ENCODE measurements around the gene PIM1.

Gene PIM1

DNA sequence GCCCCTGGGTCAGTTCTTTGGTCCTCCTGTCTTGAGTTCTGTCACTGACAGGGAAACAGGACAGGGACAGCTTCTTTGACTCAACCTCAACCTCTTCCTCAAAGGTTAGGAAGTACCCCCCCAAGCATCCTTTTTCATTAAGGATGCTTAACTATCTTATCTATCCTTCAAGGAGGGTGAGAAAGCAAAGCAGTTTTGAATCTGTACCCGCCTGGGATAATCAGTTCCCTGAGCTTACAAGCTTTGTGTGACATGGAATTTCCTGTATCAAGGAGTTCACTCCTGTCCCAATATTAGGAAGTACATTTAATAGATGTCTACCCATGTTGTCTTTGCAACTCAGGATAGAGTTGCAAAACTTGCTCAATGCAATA is 31.1 kb upstream of the PIM1 start:
- TF ChIP-seq, protein P1, sequence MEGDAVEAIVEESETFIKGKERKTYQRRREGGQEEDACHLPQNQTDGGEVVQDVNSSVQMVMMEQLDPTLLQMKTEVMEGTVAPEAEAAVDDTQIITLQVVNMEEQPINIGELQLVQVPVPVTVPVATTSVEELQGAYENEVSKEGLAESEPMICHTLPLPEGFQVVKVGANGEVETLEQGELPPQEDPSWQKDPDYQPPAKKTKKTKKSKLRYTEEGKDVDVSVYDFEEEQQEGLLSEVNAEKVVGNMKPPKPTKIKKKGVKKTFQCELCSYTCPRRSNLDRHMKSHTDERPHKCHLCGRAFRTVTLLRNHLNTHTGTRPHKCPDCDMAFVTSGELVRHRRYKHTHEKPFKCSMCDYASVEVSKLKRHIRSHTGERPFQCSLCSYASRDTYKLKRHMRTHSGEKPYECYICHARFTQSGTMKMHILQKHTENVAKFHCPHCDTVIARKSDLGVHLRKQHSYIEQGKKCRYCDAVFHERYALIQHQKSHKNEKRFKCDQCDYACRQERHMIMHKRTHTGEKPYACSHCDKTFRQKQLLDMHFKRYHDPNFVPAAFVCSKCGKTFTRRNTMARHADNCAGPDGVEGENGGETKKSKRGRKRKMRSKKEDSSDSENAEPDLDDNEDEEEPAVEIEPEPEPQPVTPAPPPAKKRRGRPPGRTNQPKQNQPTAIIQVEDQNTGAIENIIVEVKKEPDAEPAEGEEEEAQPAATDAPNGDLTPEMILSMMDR (IDR thresholded peaks at IDR 0.05; ENCODE audit: control insufficient read depth, insufficient read depth, low read depth, low read length, missing control alignments): no peak
- no peak overlapping the region for H3K4me3 ChIP-seq (ENCODE audit: control insufficient read depth, low read depth, low read length)
- no peak for DNase-seq (ENCODE audit: low read depth)

DNA sequence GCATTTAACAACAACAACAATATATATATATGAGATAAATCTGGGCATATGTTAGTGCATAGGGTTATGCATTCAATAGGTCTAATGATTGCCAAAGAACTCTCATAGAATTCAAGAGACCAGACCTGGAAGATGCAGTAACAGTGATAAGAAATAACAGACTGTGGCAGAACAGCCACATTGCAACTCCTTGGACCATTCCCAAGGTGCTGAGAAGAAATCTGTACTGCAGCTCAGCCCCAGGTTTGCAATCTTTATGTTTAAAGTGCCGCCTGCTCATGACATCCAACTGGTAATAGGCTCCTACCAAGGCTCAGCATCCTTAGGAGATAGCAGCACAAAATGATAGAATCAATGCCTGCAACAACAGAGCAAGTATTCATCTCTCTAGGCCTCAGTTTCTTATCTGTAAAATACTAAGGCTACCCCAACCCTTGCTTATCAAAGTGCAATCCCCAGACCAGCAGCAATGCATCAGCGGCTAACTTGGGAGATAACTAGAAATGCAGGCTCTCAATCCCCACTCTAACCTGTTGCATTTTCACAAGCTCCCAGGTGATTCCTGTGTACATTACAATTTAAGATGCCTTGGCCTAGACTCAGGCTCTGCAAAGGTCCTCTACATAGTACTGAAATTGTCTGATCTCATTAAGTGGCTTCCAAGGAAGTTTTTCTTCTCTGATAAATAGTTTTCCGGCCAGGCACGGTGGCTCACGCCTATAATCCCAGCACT is 30.6 kb upstream of the PIM1 start:
- H3K4me3 ChIP-seq (ENCODE audit: control insufficient read depth, low read depth, low read length): no peak overlapping the region
- TF ChIP-seq, protein P1 (IDR thresholded peaks at IDR 0.05; ENCODE audit: control insufficient read depth, insufficient read depth, low read depth, low read length, missing control alignments): no peak
- DNase-seq (ENCODE audit: low read depth): no peak

DNA sequence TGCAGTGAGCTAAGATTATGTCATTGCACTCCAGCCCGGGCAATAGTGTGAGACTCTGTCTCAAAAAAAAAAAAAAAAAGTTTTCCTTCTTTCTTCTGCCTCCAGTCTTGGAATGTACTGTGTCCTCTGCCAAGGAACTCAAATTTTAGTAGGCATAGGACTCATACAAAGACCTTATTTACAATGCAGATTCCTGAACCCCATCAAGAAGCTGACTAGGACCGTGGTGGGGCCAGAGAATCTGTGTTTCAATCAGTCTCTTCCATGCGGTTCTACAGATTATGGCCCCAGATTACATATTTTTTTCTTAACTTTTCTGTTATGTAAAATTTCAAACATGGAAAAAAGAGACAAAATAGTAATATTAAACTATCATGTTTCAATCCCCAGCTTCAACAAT is 29.8 kb upstream of the PIM1 start:
- TF ChIP-seq, protein P1 (IDR thresholded peaks at IDR 0.05; ENCODE audit: control insufficient read depth, insufficient read depth, low read depth, low read length, missing control alignments): no peak
- no peak overlapping the region for H3K4me3 ChIP-seq (ENCODE audit: control insufficient read depth, low read depth, low read length)
- no peak for DNase-seq (ENCODE audit: low read depth)

DNA sequence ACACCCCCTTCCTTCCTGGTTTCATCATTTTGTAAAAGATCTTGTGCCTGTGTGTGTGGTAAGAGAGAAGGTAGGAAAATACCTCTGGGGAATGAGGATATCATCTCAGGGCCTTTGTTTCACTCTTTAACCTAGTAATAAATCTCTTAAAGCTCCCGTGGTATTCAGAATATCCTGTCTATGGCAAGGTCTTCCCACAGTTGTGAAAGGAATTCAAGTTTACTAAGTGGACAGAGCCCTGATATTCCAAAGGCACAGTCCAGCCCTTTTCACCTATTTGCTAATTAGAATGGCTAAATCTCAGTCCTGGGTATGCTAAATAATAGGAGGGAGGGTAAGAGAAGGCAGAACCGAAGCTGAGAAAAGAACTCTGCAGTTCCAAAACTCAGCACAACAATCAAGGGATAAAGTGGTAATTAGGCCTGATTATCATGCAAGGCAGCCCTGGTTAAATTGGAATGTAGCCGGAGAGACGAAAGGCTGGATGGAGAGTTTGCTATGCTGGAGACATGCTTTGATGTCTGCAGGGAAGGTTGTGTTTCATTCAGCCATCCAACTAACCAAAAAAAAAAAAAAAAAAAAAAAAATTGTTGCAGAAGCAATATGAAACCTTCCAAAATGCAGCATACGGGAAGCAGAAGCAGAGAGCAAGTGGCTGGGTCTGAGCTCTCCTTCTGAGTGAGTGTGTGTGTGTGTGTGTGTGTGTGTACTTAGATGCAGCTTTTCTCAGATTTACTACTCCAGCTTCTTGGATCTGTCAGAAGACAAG is 28.5 kb upstream of the PIM1 start:
- TF ChIP-seq, protein P1 (IDR thresholded peaks at IDR 0.05; ENCODE audit: control insufficient read depth, insufficient read depth, low read depth, low read length, missing control alignments): no peak
- no peak overlapping the region for H3K4me3 ChIP-seq (ENCODE audit: control insufficient read depth, low read depth, low read length)
- DNase-seq (ENCODE audit: low read depth): no peak

DNA sequence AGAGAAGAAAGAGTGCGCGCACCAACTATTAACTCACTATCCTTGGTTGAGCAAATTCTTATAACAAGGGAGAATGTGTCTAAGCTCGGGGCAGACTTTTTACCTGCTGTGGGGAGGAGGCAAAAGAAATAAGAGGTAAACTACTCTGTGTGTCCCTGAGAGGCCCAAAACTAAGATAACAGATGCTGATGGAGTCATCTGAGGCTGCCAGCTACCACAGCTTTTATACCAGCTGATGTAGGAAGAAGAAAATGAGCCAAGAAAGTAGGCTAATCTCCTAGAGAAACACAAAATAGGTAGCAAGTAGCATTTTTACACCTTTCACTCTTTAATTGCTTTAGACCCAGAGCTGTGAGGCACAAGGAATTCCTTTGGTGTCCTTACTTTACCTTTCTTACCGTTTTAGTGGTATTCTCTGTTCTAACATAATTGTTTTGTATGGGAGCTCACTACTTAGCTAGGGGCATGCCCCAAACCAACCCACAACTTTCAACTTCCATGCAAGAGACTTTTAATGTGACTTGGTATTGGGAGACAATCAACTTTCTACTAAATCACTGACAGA is 27.8 kb upstream of the PIM1 start:
- no peak overlapping the region for H3K4me3 ChIP-seq (ENCODE audit: control insufficient read depth, low read depth, low read length)
- DNase-seq (ENCODE audit: low read depth): no peak
- TF ChIP-seq, protein P1 (IDR thresholded peaks at IDR 0.05; ENCODE audit: control insufficient read depth, insufficient read depth, low read depth, low read length, missing control alignments): no peak

DNA sequence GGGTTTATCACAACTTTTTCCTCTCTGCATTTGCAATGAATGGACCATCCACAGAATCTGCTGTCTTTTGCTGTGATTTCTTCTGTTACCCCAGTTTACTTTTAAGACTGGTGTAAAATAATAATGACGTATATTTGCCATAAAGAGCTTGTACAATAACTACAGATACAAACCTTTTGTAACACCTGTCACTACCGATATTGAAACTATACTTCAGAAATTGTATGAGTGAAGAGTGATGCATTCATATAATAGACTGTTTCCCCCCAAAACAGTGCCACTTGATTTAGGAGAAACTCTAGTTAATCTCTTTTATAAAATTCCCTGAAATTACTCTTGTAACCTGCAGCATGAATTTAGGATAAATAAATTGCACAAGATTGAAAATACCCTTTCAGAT is 26.4 kb upstream of the PIM1 start:
- TF ChIP-seq, protein P1 (IDR thresholded peaks at IDR 0.05; ENCODE audit: control insufficient read depth, insufficient read depth, low read depth, low read length, missing control alignments): no peak

More for the DNA sequence above, 26.4 kb upstream of the PIM1 start:
- H3K4me3 ChIP-seq (ENCODE audit: control insufficient read depth, low read depth, low read length): no peak overlapping the region
- DNase-seq (ENCODE audit: low read depth): no peak

Measured in AG09309 (cell line).